Measurements from ENCODE around the gene SYCP2. TPM values are rescaled to one million over a fixed set of nuclear protein-coding genes. Genes with fewer than 3 reads are reported as not detected.

The SYCP2 gene
- total RNA-seq, 1 donor from 2014 or later: 0.88 TPM

DNA sequence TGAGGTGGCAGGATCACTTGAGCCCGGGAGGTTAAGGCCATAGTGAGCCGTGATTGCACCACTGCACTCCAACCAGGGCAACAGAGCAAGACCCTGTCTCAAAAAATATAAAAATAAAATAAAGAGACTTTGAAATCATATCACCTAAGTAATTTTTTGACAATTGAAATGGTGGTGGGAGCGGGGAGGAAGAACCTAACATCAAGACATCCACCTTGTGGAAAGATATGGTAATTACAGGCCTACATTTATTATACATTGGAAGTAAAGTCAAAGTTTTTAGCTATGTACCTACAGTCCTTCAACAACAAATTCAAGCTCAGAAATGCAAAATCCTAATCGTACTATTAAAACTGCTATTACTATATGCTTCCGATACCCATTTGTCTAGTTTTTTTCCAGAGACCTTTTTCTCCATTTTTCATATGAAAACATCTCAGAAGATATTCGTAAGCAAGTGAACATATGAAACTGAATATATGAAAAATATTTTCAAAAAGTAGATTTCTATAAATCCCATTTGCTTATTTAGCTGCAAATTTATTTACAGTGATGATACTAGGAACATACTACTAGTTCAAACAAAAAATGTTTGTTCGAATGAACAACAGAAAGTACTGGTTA is 83.3 kb downstream of the SYCP2 start:
- no peaks in the 10 kb centered on the region for H3F3A ChIP-seq (ENCODE audit: low read depth)

DNA sequence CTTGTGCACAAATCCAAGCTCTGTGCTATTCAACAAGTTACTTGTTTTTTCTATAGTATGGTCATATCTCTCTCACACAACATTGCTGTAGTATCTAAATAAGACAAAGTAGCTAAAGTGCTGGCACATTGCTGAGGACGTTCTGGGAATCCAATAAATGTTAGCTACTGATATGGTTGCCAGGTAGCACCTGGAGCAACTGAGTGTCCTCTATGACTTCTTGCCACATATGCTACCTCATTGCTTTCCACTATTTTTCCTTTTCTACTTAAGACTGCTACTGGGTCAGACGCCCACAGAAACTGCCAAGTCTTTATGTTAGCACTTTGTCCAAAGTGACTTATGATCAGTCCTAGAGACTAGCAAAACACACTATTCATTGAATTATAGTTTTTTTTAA is 85.3 kb downstream of the SYCP2 start:
- H3K9me3 Mint-ChIP-seq: no peaks in the 10 kb centered on the region
- Histone ChIP-seq H3F3A (ENCODE audit: low read depth) (no peaks in the 10 kb centered on the region), H3K9me3 (ENCODE audit: low read depth) (no peaks in the 10 kb centered on the region), H3K9ac (no peak overlapping the region), H3K79me2 (ENCODE audit: low read depth) (no peaks in the 10 kb centered on the region), H3K4me2 (no peak overlapping the region), H3K4me3 (no peak overlapping the region), H3K27ac (no peak overlapping the region), H3K36me3 (no peaks in the 10 kb centered on the region), H4K20me1 (ENCODE audit: low read depth) (no peaks in the 10 kb centered on the region), H3K27me3 (peaks cover 83% of the 10 kb centered on the region), H2AFZ (replicated peaks) (no peak overlapping the region), H3K4me1 (no peaks in the 10 kb centered on the region)
- H3K4me3 Mint-ChIP-seq: no peak overlapping the region
- no peaks in the 10 kb centered on the region for H3K36me3 Mint-ChIP-seq
- no peak for TF ChIP-seq EZH2phosphoT487 (IDR thresholded peaks at IDR 0.05)
- DNase-seq (ENCODE audit: low spot score): no peak
- peaks cover 4% of the 10 kb centered on the region for H3K27me3 Mint-ChIP-seq (ENCODE audit: insufficient read depth, low read depth)
- H3K4me1 Mint-ChIP-seq: no peaks in the 10 kb centered on the region
- no peak overlapping the region for H3K27ac Mint-ChIP-seq

More for the DNA sequence above, 83.3 kb downstream of the SYCP2 start:
- Histone ChIP-seq H3K4me3 (no peak overlapping the region), H3K27me3 (peaks cover 63% of the 10 kb centered on the region), H3K36me3 (no peaks in the 10 kb centered on the region), H3K4me2 (no peak overlapping the region), H3K27ac (no peak overlapping the region), H3K4me1 (no peaks in the 10 kb centered on the region), H2AFZ (replicated peaks) (no peak overlapping the region), H3K79me2 (ENCODE audit: low read depth) (no peaks in the 10 kb centered on the region), H3K9me3 (ENCODE audit: low read depth) (no peaks in the 10 kb centered on the region), H3K9ac (no peak overlapping the region), H4K20me1 (ENCODE audit: low read depth) (no peaks in the 10 kb centered on the region)
- Mint-ChIP-seq H3K9me3 (no peaks in the 10 kb centered on the region), H3K36me3 (no peaks in the 10 kb centered on the region), H3K27me3 (ENCODE audit: insufficient read depth, low read depth) (peaks cover 5% of the 10 kb centered on the region), H3K27ac (no peak overlapping the region), H3K4me1 (no peaks in the 10 kb centered on the region), H3K4me3 (no peak overlapping the region)
- TF ChIP-seq EZH2 (IDR thresholded peaks at IDR 0.05): no peak
- no peak for TF ChIP-seq EZH2phosphoT487 (IDR thresholded peaks at IDR 0.05)
- TF ChIP-seq, protein P1, sequence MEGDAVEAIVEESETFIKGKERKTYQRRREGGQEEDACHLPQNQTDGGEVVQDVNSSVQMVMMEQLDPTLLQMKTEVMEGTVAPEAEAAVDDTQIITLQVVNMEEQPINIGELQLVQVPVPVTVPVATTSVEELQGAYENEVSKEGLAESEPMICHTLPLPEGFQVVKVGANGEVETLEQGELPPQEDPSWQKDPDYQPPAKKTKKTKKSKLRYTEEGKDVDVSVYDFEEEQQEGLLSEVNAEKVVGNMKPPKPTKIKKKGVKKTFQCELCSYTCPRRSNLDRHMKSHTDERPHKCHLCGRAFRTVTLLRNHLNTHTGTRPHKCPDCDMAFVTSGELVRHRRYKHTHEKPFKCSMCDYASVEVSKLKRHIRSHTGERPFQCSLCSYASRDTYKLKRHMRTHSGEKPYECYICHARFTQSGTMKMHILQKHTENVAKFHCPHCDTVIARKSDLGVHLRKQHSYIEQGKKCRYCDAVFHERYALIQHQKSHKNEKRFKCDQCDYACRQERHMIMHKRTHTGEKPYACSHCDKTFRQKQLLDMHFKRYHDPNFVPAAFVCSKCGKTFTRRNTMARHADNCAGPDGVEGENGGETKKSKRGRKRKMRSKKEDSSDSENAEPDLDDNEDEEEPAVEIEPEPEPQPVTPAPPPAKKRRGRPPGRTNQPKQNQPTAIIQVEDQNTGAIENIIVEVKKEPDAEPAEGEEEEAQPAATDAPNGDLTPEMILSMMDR (IDR thresholded peaks at IDR 0.05): peak; percentile 68
- peak; percentile 46 for DNase-seq (ENCODE audit: low spot score)

GRCh38 chr20:59845472-59845871 is 88.0 kb downstream of the SYCP2 start:
- Histone ChIP-seq H3K27ac (no peak overlapping the region), H3K4me2 (no peak overlapping the region), H3F3A (ENCODE audit: low read depth) (no peaks in the 10 kb centered on the region), H3K4me1 (no peaks in the 10 kb centered on the region), H3K79me2 (ENCODE audit: low read depth) (no peaks in the 10 kb centered on the region), H3K9ac (no peak overlapping the region), H3K27me3 (peaks cover 90% of the 10 kb centered on the region), H3K9me3 (ENCODE audit: low read depth) (no peaks in the 10 kb centered on the region), H3K4me3 (no peak overlapping the region), H4K20me1 (ENCODE audit: low read depth) (no peaks in the 10 kb centered on the region), H3K36me3 (no peaks in the 10 kb centered on the region), H2AFZ (replicated peaks) (no peak overlapping the region)
- H3K9me3 Mint-ChIP-seq: no peaks in the 10 kb centered on the region
- no peaks in the 10 kb centered on the region for H3K4me1 Mint-ChIP-seq
- no peaks in the 10 kb centered on the region for H3K27me3 Mint-ChIP-seq (ENCODE audit: insufficient read depth, low read depth)
- DNase-seq (ENCODE audit: low spot score): no peak
- no peaks in the 10 kb centered on the region for H3K36me3 Mint-ChIP-seq
- H3K4me3 Mint-ChIP-seq: no peak overlapping the region
- TF ChIP-seq EZH2phosphoT487 (IDR thresholded peaks at IDR 0.05) (no peak), EZH2 (IDR thresholded peaks at IDR 0.05) (no peak)
- TF ChIP-seq, protein P1 (IDR thresholded peaks at IDR 0.05): no peak
- no peak overlapping the region for H3K27ac Mint-ChIP-seq

DNA sequence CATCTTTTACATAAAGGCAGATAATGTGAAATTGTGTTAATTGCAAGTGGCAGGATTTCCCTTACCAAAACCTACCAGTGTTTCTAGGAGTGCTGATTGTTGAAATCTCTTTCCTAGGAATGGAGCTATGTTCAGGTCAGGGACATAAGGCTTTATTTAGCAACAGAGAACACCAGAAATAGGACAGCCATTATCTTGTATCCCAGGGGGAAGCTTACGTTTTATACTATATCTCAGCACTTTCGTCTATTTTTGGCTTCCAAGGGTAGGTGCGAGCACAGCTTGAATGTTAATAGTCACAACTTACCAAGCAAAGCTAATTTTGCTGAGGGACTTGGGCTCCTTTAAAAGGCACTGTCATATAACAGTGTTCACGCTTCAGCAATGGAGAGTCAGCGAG is 94.0 kb downstream of the SYCP2 start:
- H3K4me2 ChIP-seq: no peak overlapping the region
- TF ChIP-seq EZH2phosphoT487 (IDR thresholded peaks at IDR 0.05) (no peak), EZH2 (IDR thresholded peaks at IDR 0.05) (no peak)
- TF ChIP-seq, protein P1 (IDR thresholded peaks at IDR 0.05): no peak
- H2AFZ ChIP-seq (replicated peaks): no peak overlapping the region
- no peaks in the 10 kb centered on the region for H3K36me3 ChIP-seq
- H3F3A ChIP-seq (ENCODE audit: low read depth): no peaks in the 10 kb centered on the region
- peaks cover 81% of the 10 kb centered on the region for H3K27me3 ChIP-seq
- no peak overlapping the region for H3K4me3 ChIP-seq
- peaks cover 20% of the 10 kb centered on the region for H3K4me1 ChIP-seq
- H3K4me3 Mint-ChIP-seq: no peak overlapping the region
- no peaks in the 10 kb centered on the region for H3K9me3 Mint-ChIP-seq
- no peaks in the 10 kb centered on the region for H3K9me3 ChIP-seq (ENCODE audit: low read depth)
- DNase-seq (ENCODE audit: low spot score): no peak
- H3K9ac ChIP-seq: no peak overlapping the region
- H3K27ac Mint-ChIP-seq: no peak overlapping the region
- peaks cover 36% of the 10 kb centered on the region for H3K4me1 Mint-ChIP-seq
- no peaks in the 10 kb centered on the region for H3K79me2 ChIP-seq (ENCODE audit: low read depth)
- no peak overlapping the region for H3K27ac ChIP-seq
- no peaks in the 10 kb centered on the region for H4K20me1 ChIP-seq (ENCODE audit: low read depth)
- H3K27me3 Mint-ChIP-seq (ENCODE audit: insufficient read depth, low read depth): peaks cover 9% of the 10 kb centered on the region
- H3K36me3 Mint-ChIP-seq: no peaks in the 10 kb centered on the region

Measured in neural progenitor cell (in vitro differentiated cells).